BLaER1 (cell line): ENCODE measurements around the gene LACRT.
A peak's percentile ranks its signal among the peaks of the same experiment; 100 is the strongest.
"Not testable (repeated sequence)": the region's sequence is repeated elsewhere in the genome, so short reads cannot be mapped to it uniquely, and the experiment has no call there.

Experiments used
- H3K27ac ChIP-seq: shearing (Covaris generic); formaldehyde crosslinking; 2 replicates; pipeline ENCODE4 v1.8.1; 2022
- H3K27me3 ChIP-seq: shearing (Covaris generic); formaldehyde crosslinking; 2 replicates; pipeline ENCODE4 v1.8.1; 2022
- H3K36me3 ChIP-seq: shearing (Covaris generic); formaldehyde crosslinking; 2 replicates; pipeline ENCODE4 v1.8.1; 2022
- H3K4me1 ChIP-seq: shearing (Covaris generic); formaldehyde crosslinking; 2 replicates; pipeline ENCODE4 v1.8.1; 2022
- H3K4me2 ChIP-seq: shearing (Covaris generic); formaldehyde crosslinking; 2 replicates; pipeline ENCODE4 v1.8.1; 2022
- H3K4me3 ChIP-seq: shearing (Covaris generic); formaldehyde crosslinking; 2 replicates; pipeline ENCODE4 v1.8.1; 2022
- H3K9ac ChIP-seq: shearing (Covaris generic); formaldehyde crosslinking; 2 replicates; pipeline ENCODE4 v1.8.1; 2022
- H3K9me3 ChIP-seq: shearing (Covaris generic); formaldehyde crosslinking; 2 replicates; pipeline ENCODE4 v1.8.1; 2022
- H4K20me1 ChIP-seq: shearing (Covaris generic); formaldehyde crosslinking; 2 replicates; pipeline ENCODE4 v1.8.1; 2022
- Cebpa-rat ChIP-seq: shearing (Covaris generic); IDR thresholded peaks from 2 replicates; pipeline ENCODE4 v1.8.1; 2022

The LACRT gene

GRCh38 chr12:54634795-54635194, at the start of gene LACRT:
LACRT (minus strand) TSS chr12:54634895; CDS start chr12:54634841, 54 bp downstream.
- no peak within 1 kb of the TSS for H3K9ac ChIP-seq
- H3K27me3 ChIP-seq, result no peaks in the 10 kb centered on the region
- no peak within 1 kb of the TSS for H3K4me3 ChIP-seq
- H3K27ac ChIP-seq, result no peak within 1 kb of the TSS
- no peak within 1 kb of the TSS for H3K4me2 ChIP-seq
- H3K4me1 ChIP-seq, result 0 out of 2 replicates have a peak, but pooled peaks cover 2% of the 10 kb centered on the region
- no peaks in the 10 kb centered on the region for H3K9me3 ChIP-seq
- no peaks in the 10 kb centered on the region for H3K36me3 ChIP-seq
- H4K20me1 ChIP-seq, result no peaks in the 10 kb centered on the region
- TF ChIP-seq Cebpa-rat, result no peak

- Histone ChIP-seq H3K36me3 (no peaks in the 10 kb centered on the region), H3K4me3 (no peak overlapping the region), H3K27me3 (no peaks in the 10 kb centered on the region), H4K20me1 (no peaks in the 10 kb centered on the region), H3K9me3 (peaks cover 15% of the 10 kb centered on the region), H3K27ac (no peak overlapping the region), H3K4me1 (no peaks in the 10 kb centered on the region), H3K4me2 (no peak overlapping the region), H3K9ac (no peak overlapping the region)
- no peak for TF ChIP-seq Cebpa-rat
Measured at GRCh38 chr12:54683398-54683797, 48.7 kb upstream of the LACRT start.

GRCh38 chr12:54682674-54683073, 48.0 kb upstream of the LACRT start:
- H3K27ac ChIP-seq, result no peak overlapping the region
- no peaks in the 10 kb centered on the region for H3K4me1 ChIP-seq
- no peaks in the 10 kb centered on the region for H4K20me1 ChIP-seq
- no peak overlapping the region for H3K4me2 ChIP-seq
- H3K27me3 ChIP-seq, result no peaks in the 10 kb centered on the region
- no peak for TF ChIP-seq Cebpa-rat
- no peak overlapping the region for H3K4me3 ChIP-seq
- no peaks in the 10 kb centered on the region for H3K36me3 ChIP-seq
- peaks cover 14% of the 10 kb centered on the region for H3K9me3 ChIP-seq
- H3K9ac ChIP-seq, result no peak overlapping the region

GRCh38 chr12:54680374-54680773, 45.7 kb upstream of the LACRT start:
- no peaks in the 10 kb centered on the region for H3K27me3 ChIP-seq
- H3K9ac ChIP-seq, result no peak overlapping the region
- no peaks in the 10 kb centered on the region for H3K9me3 ChIP-seq
- TF ChIP-seq Cebpa-rat, result no peak
- no peaks in the 10 kb centered on the region for H3K4me1 ChIP-seq
- no peak overlapping the region for H3K4me3 ChIP-seq
- no peaks in the 10 kb centered on the region for H3K36me3 ChIP-seq
- no peak overlapping the region for H3K4me2 ChIP-seq
- H4K20me1 ChIP-seq, result no peaks in the 10 kb centered on the region
- no peak overlapping the region for H3K27ac ChIP-seq

GRCh38 chr12:54678131-54678530, 43.4 kb upstream of the LACRT start:
- Histone ChIP-seq H3K4me3 (no peak overlapping the region), H3K27me3 (no peaks in the 10 kb centered on the region), H3K9me3 (no peaks in the 10 kb centered on the region), H4K20me1 (no peaks in the 10 kb centered on the region), H3K4me2 (no peak overlapping the region), H3K36me3 (no peaks in the 10 kb centered on the region), H3K27ac (no peak overlapping the region), H3K9ac (no peak overlapping the region), H3K4me1 (no peaks in the 10 kb centered on the region)
- TF ChIP-seq Cebpa-rat, result no peak

- H3K9me3 ChIP-seq, result no peaks in the 10 kb centered on the region
- no peak overlapping the region for H3K4me2 ChIP-seq
- H3K4me1 ChIP-seq, result peaks cover 7% of the 10 kb centered on the region
- no peak overlapping the region for H3K9ac ChIP-seq
- TF ChIP-seq Cebpa-rat, result no peak
- H3K27ac ChIP-seq, result no peak overlapping the region
- H4K20me1 ChIP-seq, result no peaks in the 10 kb centered on the region
- no peak overlapping the region for H3K4me3 ChIP-seq
- no peaks in the 10 kb centered on the region for H3K27me3 ChIP-seq
- no peaks in the 10 kb centered on the region for H3K36me3 ChIP-seq
Measured at GRCh38 chr12:54667945-54668344, 33.2 kb upstream of the LACRT start.

- Histone ChIP-seq H3K4me3 (no peak overlapping the region), H4K20me1 (no peaks in the 10 kb centered on the region), H3K9ac (no peak overlapping the region), H3K4me1 (peaks cover 7% of the 10 kb centered on the region), H3K27ac (no peak overlapping the region), H3K9me3 (no peaks in the 10 kb centered on the region), H3K27me3 (no peaks in the 10 kb centered on the region), H3K4me2 (no peak overlapping the region), H3K36me3 (no peaks in the 10 kb centered on the region)
- no peak for TF ChIP-seq Cebpa-rat
Measured at GRCh38 chr12:54666008-54666407, 31.3 kb upstream of the LACRT start.

GRCh38 chr12:54665022-54665635, 30.4 kb upstream of the LACRT start:
- not testable (repeated sequence) for H3K4me1 ChIP-seq, H3K4me3 ChIP-seq, H3K36me3 ChIP-seq, H3K9me3 ChIP-seq, H3K27ac ChIP-seq, H3K9ac ChIP-seq, H4K20me1 ChIP-seq, H3K27me3 ChIP-seq
- H3K4me2 ChIP-seq, result peak overlapping the region; percentile 32

GRCh38 chr12:54663603-54664002, 28.9 kb upstream of the LACRT start:
- Histone ChIP-seq H3K9ac (no peak overlapping the region), H3K4me3 (no peak overlapping the region), H3K4me1 (peaks cover 7% of the 10 kb centered on the region), H3K9me3 (no peaks in the 10 kb centered on the region), H3K36me3 (no peaks in the 10 kb centered on the region), H3K27me3 (no peaks in the 10 kb centered on the region), H4K20me1 (no peaks in the 10 kb centered on the region), H3K27ac (no peak overlapping the region), H3K4me2 (no peak overlapping the region)
- TF ChIP-seq Cebpa-rat, result no peak

- Histone ChIP-seq H3K4me3 (no peak overlapping the region), H4K20me1 (no peaks in the 10 kb centered on the region), H3K27ac (no peak overlapping the region), H3K27me3 (no peaks in the 10 kb centered on the region), H3K4me2 (no peak overlapping the region), H3K9ac (no peak overlapping the region), H3K4me1 (peaks cover 7% of the 10 kb centered on the region), H3K9me3 (no peaks in the 10 kb centered on the region), H3K36me3 (no peaks in the 10 kb centered on the region)
- TF ChIP-seq Cebpa-rat, result no peak
Measured at GRCh38 chr12:54662026-54662425, 27.3 kb upstream of the LACRT start.

GRCh38 chr12:54661048-54661447, 26.4 kb upstream of the LACRT start:
- no peaks in the 10 kb centered on the region for H3K27me3 ChIP-seq
- TF ChIP-seq Cebpa-rat, result no peak
- no peaks in the 10 kb centered on the region for H4K20me1 ChIP-seq
- H3K4me3 ChIP-seq, result no peak overlapping the region
- H3K9ac ChIP-seq, result no peak overlapping the region
- no peaks in the 10 kb centered on the region for H3K9me3 ChIP-seq
- H3K27ac ChIP-seq, result no peak overlapping the region
- no peaks in the 10 kb centered on the region for H3K36me3 ChIP-seq
- peaks cover 7% of the 10 kb centered on the region for H3K4me1 ChIP-seq
- no peak overlapping the region for H3K4me2 ChIP-seq
